ENCODE measurements around the gene CALD1. TPM values are rescaled to one million over a fixed set of nuclear protein-coding genes. Genes with fewer than 3 reads are reported as not detected.

The CALD1 gene
- total and polyA plus RNA-seq, 8 donors, result 137 to 248 (median 224) TPM

DNA sequence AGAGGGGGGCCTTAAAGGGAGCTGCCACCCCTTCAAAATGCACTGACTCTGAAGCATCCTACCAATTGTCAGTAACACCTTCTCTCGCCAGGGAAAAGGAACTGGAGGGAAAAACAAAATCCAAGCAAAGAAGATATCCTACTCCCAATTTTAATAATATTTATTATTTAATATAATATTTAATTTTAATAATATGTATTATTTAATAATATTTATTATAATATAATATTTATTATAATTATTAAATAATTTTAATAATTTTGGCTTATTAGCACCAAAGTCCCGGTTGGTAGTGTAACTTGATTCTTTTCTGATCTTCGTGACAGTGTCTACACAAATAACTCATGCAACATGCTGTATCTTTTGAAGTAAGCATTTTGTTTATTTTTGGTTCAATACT is 148.3 kb downstream of the CALD1 start:
- DNase-seq (no peak), ATAC-seq (no peak)
- Histone ChIP-seq H3K27ac (no peak overlapping the region), H3K36me3 (no peaks in the 10 kb centered on the region), H3K4me3 (no peak overlapping the region), H3K9me3 (peaks cover 0 to 4% of the 10 kb centered on the region in 2 donors), H3K27me3 (no peaks in the 10 kb centered on the region), H3K4me1 (no peaks in the 10 kb centered on the region)
- TF ChIP-seq, protein P1, sequence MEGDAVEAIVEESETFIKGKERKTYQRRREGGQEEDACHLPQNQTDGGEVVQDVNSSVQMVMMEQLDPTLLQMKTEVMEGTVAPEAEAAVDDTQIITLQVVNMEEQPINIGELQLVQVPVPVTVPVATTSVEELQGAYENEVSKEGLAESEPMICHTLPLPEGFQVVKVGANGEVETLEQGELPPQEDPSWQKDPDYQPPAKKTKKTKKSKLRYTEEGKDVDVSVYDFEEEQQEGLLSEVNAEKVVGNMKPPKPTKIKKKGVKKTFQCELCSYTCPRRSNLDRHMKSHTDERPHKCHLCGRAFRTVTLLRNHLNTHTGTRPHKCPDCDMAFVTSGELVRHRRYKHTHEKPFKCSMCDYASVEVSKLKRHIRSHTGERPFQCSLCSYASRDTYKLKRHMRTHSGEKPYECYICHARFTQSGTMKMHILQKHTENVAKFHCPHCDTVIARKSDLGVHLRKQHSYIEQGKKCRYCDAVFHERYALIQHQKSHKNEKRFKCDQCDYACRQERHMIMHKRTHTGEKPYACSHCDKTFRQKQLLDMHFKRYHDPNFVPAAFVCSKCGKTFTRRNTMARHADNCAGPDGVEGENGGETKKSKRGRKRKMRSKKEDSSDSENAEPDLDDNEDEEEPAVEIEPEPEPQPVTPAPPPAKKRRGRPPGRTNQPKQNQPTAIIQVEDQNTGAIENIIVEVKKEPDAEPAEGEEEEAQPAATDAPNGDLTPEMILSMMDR (IDR thresholded peaks at IDR 0.05), result no peak
- intact Hi-C loops (cut with DNase I), result no loop called here

DNA sequence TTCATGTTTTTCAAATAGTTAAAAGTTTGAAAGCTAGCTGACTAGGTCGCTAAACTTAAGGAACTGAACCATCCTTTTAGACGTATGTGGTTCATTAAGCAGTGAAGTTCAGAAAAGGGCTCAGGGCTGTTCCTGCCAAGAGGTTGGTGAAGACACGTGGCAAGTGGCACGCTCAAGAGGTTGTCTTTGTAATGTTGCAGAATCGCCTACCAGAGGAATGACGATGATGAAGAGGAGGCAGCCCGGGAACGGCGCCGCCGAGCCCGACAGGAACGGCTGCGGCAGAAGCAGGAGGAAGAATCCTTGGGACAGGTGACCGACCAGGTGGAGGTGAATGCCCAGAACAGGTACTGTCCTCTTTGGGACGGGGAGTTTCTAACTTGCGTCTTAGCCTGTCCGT is 149.1 kb downstream of the CALD1 start:
- Histone ChIP-seq H3K4me3 (no peak overlapping the region), H3K27ac (no peak overlapping the region), H3K4me1 (no peaks in the 10 kb centered on the region), H3K27me3 (no peaks in the 10 kb centered on the region), H3K9me3 (peaks cover 0 to 4% of the 10 kb centered on the region in 2 donors), H3K36me3 (no peaks in the 10 kb centered on the region)
- ATAC-seq, result no peak
- no peak for DNase-seq
- intact Hi-C loops (cut with DNase I), result no loop called here
- TF ChIP-seq, protein P1 (IDR thresholded peaks at IDR 0.05), result no peak

DNA sequence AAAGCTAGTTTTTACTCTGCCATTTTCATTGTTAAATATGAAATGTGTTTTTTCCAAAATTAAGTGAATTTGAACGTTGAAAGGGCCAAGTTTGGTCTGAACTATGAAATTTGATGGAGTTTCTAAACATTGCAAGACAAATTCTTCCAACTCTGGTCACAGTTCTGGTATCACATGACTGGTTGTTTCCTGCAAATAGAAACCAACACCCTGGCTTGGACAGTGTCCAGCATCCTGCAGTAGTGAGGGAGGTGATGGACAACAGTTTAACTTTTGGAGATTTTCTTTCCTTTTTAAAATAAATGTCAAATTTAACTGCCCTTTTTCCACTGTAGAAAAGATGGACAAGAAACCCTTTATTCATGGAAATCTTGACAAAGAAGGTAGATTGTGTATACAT is 152.1 kb downstream of the CALD1 start:
- Histone ChIP-seq H3K27me3 (no peaks in the 10 kb centered on the region), H3K4me1 (no peaks in the 10 kb centered on the region), H3K36me3 (peaks cover 0 to 3% of the 10 kb centered on the region in 2 donors), H3K27ac (no peak overlapping the region), H3K9me3 (no peaks in the 10 kb centered on the region), H3K4me3 (no peak overlapping the region)
- intact Hi-C loops (cut with DNase I), result loop anchor here in 1 of 2 donors (10.0 kb wide), 1 partner anchor 147 kb away; no protein-coding TSS in a partner anchor
- TF ChIP-seq, protein P1 (IDR thresholded peaks at IDR 0.05), result no peak
- ATAC-seq (no peak), DNase-seq (no peak)

DNA sequence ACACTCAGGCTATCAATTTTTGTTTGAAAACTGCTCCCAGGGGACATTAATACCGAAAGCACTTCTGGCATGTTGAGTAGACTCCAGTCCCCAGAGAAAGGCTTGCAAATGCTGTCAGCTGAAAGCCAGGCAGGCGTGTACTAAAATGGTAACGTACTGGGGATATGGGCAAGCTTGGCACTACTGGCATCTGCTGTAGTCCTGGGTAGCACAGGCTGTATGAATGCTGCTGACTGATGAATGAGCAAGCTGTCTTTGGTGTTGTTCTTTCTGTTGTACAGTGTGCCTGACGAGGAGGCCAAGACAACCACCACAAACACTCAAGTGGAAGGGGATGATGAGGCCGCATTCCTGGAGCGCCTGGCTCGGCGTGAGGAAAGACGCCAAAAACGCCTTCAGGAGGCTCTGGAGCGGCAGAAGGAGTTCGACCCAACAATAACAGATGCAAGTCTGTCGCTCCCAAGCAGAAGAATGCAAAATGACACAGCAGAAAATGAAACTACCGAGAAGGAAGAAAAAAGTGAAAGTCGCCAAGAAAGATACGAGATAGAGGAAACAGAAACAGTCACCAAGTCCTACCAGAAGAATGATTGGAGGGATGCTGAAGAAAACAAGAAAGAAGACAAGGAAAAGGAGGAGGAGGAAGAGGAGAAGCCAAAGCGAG is 153.4 kb downstream of the CALD1 start:
- H3K4me1 ChIP-seq, result no peaks in the 10 kb centered on the region
- peaks cover 0 to 3% of the 10 kb centered on the region in 2 donors for H3K36me3 ChIP-seq
- no peak for DNase-seq
- H3K27me3 ChIP-seq, result no peaks in the 10 kb centered on the region
- ATAC-seq, result no peak
- H3K27ac ChIP-seq, result no peak overlapping the region
- H3K4me3 ChIP-seq, result no peak overlapping the region
- H3K9me3 ChIP-seq, result no peaks in the 10 kb centered on the region
- TF ChIP-seq, protein P1 (IDR thresholded peaks at IDR 0.05), result no peak
- intact Hi-C loops (cut with DNase I), result loop anchor here in 1 of 2 donors (10.0 kb wide), 1 partner anchor 148 kb away; no protein-coding TSS in a partner anchor

DNA sequence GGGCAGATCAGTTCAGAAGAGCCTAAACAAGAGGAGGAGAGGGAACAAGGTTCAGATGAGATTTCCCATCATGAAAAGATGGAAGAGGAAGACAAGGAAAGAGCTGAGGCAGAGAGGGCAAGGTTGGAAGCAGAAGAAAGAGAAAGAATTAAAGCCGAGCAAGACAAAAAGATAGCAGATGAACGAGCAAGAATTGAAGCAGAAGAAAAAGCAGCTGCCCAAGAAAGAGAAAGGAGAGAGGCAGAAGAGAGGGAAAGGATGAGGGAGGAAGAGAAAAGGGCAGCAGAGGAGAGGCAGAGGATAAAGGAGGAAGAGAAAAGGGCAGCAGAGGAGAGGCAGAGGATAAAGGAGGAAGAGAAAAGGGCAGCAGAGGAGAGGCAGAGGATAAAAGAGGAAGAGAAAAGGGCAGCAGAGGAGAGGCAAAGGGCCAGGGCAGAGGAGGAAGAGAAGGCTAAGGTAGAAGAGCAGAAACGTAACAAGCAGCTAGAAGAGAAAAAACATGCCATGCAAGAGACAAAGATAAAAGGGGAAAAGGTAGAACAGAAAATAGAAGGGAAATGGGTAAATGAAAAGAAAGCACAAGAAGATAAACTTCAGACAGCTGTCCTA is 154.1 kb downstream of the CALD1 start:
- no peak overlapping the region for H3K4me3 ChIP-seq
- H3K9me3 ChIP-seq, result no peaks in the 10 kb centered on the region
- peaks cover 0 to 3% of the 10 kb centered on the region in 2 donors for H3K36me3 ChIP-seq
- no peak overlapping the region for H3K27ac ChIP-seq
- ATAC-seq, result no peak
- intact Hi-C loops (cut with DNase I), result loop anchor here in 1 of 2 donors (10.0 kb wide), 1 partner anchor 149 kb away; no protein-coding TSS in a partner anchor
- TF ChIP-seq, protein P1 (IDR thresholded peaks at IDR 0.05), result no peak
- H3K27me3 ChIP-seq, result no peaks in the 10 kb centered on the region
- DNase-seq, result no peak
- H3K4me1 ChIP-seq, result no peaks in the 10 kb centered on the region

Measured in left lung (tissue), 10 donors.